Urinary bladder (tissue), 4 donors: ENCODE data around the gene LRCH3. TPM values are rescaled to one million over a fixed set of nuclear protein-coding genes. Genes with fewer than 3 reads are reported as not detected.

Experiments
- DNase-seq: peaks from one replicate; pipeline ENCODE4 v3.0.0-alpha.2; 2015; ENCODE audit errors: extremely low spot score
- H3K27ac ChIP-seq: one replicate; pipeline ENCODE4 v1.5.1; 2013; ENCODE audit warnings: low read depth, mild to moderate bottlenecking, moderate library complexity
- H3K36me3 ChIP-seq: one replicate; pipeline ENCODE4 v1.6.1; 2013; ENCODE audit warnings: mild to moderate bottlenecking, moderate library complexity; ENCODE audit not compliant: insufficient read depth
- H3K4me1 ChIP-seq: one replicate; pipeline ENCODE4 v1.6.1; 2013; ENCODE audit warnings: mild to moderate bottlenecking, moderate library complexity; ENCODE audit not compliant: insufficient read depth
- H3K4me3 ChIP-seq: one replicate; pipeline ENCODE4 v1.5.1; 2013; ENCODE audit warnings: low read depth, low read length
- WGBS: extraction: QIAGEN DNeasy Blood & Tissue Kit; methylation state at CpG from one replicate; pipeline ENCODE4 v1.1.7; 2013; 5-methylcytosine and 5-hydroxymethylcytosine counted together
- polyA plus RNA-seq: library from polyadenylated mRNA; stranded (reverse); fragments of 200-250 nt; gene quantifications from one replicate; pipeline ENCODE4 v1.2.3, GENCODE V29; 2013
- total RNA-seq: library from RNA; depleted of rRNA; stranded (reverse); fragments of >200 nt; gene quantifications from one replicate; pipeline ENCODE4 v1.2.3, GENCODE V29; 2014
- donor health status: healthy with polysubstance abuse.
- donor health status: healthy.

The LRCH3 gene
- total RNA-seq, result 138 TPM
- polyA plus RNA-seq, result 21.1 TPM

DNA sequence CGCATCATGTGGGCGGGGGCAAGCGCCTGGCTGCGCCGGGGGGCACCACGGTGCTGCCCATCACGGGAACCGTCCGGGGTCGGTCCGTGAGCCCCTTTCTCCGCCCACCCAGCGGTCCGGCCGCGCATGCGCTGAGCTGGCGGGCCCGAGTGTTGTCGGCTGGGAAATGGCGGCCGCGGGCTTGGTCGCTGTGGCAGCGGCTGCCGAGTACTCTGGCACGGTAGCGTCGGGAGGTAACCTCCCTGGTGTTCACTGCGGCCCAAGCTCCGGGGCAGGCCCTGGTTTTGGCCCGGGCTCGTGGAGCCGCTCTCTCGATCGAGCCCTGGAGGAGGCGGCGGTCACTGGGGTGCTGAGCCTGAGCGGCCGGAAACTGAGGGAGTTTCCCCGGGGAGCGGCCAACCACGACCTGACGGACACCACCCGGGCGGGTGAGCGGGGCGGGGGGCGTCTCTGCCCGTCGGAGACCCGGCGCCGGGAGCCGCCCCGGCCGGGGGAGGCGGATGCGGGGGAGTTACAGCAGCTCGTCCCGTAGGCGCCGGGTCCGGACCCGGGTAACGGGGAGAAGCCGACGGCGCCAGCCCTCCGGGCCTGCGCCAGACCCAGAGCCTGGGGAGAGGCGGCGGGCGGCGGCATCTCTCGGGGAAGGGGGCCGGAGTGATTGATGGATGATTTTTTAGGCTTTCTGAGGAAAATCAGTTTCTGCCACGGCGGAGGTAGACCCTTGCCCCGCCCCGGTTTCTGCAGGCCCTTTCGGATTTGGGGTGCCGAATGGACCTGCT, at the start of gene LRCH3:
TSS of gene LRCH3 (plus strand) at position 142 of the 779 bp plus-strand sequence. CDS start at position 167, 25 bp downstream.
- H3K4me1 ChIP-seq, result peaks cover 3% of the 10 kb centered on the region
- WGBS, result under 1% methylated on average over 83 of the region's 83 CpGs
- H3K4me3 ChIP-seq, result peak within 1 kb of the TSS; percentile 93
- peak; percentile 55 for DNase-seq
- no peaks in the 10 kb centered on the region for H3K36me3 ChIP-seq
- H3K27ac ChIP-seq, result peak within 1 kb of the TSS; percentile 100

- Histone ChIP-seq H3K27ac (no peak overlapping the region), H3K4me3 (no peak overlapping the region), H3K36me3 (no peaks in the 10 kb centered on the region), H3K4me1 (no peaks in the 10 kb centered on the region)
- WGBS, result 92% methylated on average over 3 of the region's 3 CpGs
- no peak for DNase-seq
Measured at GRCh38 chr3:197742787-197743186, 48.3 kb upstream of the LRCH3 start.

DNA sequence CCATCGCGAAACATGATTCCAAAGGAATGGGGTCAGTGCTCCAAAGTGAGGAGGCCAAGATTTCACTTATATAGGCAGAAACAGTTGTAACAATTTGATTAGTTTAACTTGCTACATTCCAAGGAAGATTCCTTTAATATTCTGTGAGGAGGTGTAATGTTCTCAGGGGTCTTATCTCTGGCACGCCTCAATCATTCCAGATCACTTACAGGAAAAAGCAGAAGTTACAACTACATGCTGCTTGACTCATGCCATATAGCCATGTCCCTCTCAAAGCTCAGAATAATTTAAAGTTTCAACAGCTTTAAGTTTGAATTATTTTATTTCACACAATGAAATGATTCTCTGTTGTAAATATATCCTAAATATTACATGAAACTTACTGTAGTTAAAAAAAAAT, 44.8 kb upstream of the LRCH3 start:
- Histone ChIP-seq H3K36me3 (no peaks in the 10 kb centered on the region), H3K4me3 (no peak overlapping the region), H3K4me1 (no peaks in the 10 kb centered on the region), H3K27ac (no peak overlapping the region)
- DNase-seq, result no peak
- 84% methylated on average over 3 of the region's 3 CpGs for WGBS

DNA sequence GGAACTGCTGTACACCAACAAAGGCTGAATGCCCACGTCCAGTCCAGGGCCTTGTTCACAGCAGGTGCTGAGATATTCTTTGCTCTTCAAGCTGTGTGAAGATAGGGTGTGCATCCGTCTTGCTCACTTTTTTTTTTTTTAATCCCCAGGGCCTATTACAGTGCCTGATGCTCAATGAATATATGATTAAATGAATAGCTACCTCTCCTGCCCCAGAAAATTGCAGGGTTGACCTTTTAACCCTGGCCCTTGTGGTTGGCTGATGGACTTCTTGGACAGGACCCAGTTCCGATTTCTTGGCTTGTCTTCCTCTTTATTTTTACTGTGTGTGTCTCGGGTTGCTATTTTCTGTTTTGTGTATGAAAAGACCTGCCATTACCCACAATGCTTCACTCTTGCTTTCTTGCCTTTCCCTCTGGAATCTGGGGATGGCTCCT, 44.2 kb upstream of the LRCH3 start:
- no peak overlapping the region for H3K27ac ChIP-seq
- WGBS, result 63% methylated on average over 4 of the region's 4 CpGs

GRCh38 chr3:197748597-197749314, 42.3 kb upstream of the LRCH3 start:
- no peaks in the 10 kb centered on the region for H3K4me1 ChIP-seq
- WGBS, result 24% methylated on average over 12 of the region's 12 CpGs
- peak overlapping the region; percentile 87 for H3K4me3 ChIP-seq
- DNase-seq, result no peak
- no peak overlapping the region for H3K27ac ChIP-seq
- no peaks in the 10 kb centered on the region for H3K36me3 ChIP-seq

More for the DNA sequence above, 44.2 kb upstream of the LRCH3 start:
- DNase-seq, result no peak
- Histone ChIP-seq H3K4me1 (no peaks in the 10 kb centered on the region), H3K4me3 (no peak overlapping the region), H3K36me3 (no peaks in the 10 kb centered on the region)

- DNase-seq, result no peak
- Histone ChIP-seq H3K4me1 (no peaks in the 10 kb centered on the region), H3K27ac (peak overlapping the region; percentile 72), H3K36me3 (no peaks in the 10 kb centered on the region), H3K4me3 (peak overlapping the region; percentile 87)
- WGBS, result under 1% methylated on average over 18 of the region's 18 CpGs
Measured at GRCh38 chr3:197749315-197749600, 41.8 kb upstream of the LRCH3 start.

GRCh38 chr3:197749601-197750395, 41.3 kb upstream of the LRCH3 start, which contains the start of gene FYTTD1:
FYTTD1 (plus strand) TSS chr3:197749883; CDS start chr3:197749972, 89 bp downstream.
- WGBS, result under 1% methylated on average over 103 of the region's 104 CpGs

DNA sequence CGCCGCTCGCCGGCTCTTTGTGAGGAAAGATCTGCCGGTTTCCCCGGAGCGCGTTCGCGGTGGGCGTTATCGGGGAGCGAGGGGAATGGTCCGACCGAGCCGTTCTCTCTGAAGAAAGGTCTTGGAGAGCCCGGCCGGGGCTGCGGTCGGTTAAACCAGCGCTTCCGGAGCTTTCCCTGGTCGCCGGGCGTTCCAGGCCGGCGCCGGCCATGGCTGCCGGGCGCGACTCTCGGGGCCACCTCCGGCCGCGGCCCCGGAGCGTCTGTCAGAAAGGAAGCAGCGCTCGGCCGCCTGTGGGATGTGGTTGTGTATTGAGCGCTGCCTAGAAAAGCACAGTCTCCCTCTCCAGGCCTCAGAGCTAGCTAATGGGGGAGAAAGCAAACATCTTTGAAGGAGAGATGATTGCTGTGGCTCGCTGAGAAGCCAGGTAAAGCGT, 40.6 kb upstream of the LRCH3 start:
- Histone ChIP-seq H3K4me1 (no peaks in the 10 kb centered on the region), H3K4me3 (peak overlapping the region; percentile 87), H3K27ac (peak overlapping the region; percentile 87), H3K36me3 (no peaks in the 10 kb centered on the region)
- DNase-seq, result no peak
- WGBS, result under 1% methylated on average over 43 of the region's 43 CpGs

More at GRCh38 chr3:197749601-197750395, 41.3 kb upstream of the LRCH3 start, which contains the start of gene FYTTD1:
- Histone ChIP-seq H3K4me1 (no peaks in the 10 kb centered on the region), H3K27ac (peak within 1 kb of the TSS; percentile 87), H3K36me3 (no peaks in the 10 kb centered on the region), H3K4me3 (peak within 1 kb of the TSS; percentile 87)
- peak; percentile 47 for DNase-seq

GRCh38 chr3:197750858-197751737, 40.0 kb upstream of the LRCH3 start:
- no peak for DNase-seq
- 4% methylated on average over 36 of the region's 36 CpGs for WGBS
- Histone ChIP-seq H3K27ac (peak overlapping the region; percentile 87), H3K36me3 (no peaks in the 10 kb centered on the region), H3K4me1 (no peaks in the 10 kb centered on the region), H3K4me3 (peak overlapping the region; percentile 87)

DNA sequence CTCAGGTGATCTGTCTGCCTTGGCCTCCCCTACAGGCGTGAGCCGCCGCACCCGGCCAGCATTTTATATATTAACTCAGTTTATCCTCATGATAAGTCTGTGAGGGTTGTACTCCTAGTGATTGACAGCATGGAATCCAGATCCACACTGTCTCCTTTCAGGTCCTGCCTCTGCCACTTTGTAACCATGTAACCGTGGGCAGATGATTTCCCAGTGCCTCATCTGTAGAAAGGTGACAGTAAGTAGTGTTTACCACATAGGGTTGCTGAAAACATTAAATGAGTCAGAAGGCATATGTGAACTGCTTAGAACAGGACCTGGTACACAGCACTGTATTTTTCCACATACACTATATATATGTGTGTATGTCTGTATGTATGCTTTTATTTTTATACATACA, 38.9 kb upstream of the LRCH3 start:
- no peak for DNase-seq
- WGBS, result 82% methylated on average over 5 of the region's 5 CpGs
- no peak overlapping the region for H3K27ac ChIP-seq
- no peak overlapping the region for H3K4me3 ChIP-seq
- no peaks in the 10 kb centered on the region for H3K36me3 ChIP-seq
- no peaks in the 10 kb centered on the region for H3K4me1 ChIP-seq

DNA sequence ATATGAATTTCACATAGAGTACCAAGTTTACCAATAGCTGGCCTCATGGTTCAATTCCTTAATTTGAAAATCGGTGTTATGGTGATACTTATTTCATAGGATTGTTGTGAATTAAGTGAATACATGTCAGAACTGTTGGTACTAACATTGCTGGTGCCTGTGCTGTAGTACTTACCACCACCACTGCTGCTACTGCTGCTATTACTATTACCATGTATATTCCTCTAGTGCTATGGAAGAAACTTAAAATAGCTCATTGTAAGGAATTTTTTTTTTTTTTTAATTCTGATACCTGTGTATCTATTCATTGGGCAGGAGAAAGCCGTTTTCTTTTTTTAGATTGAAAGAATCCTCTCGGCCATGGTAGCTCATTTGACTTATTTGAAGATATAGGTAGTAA, 37.8 kb upstream of the LRCH3 start:
- H3K4me1 ChIP-seq, result no peaks in the 10 kb centered on the region
- H3K4me3 ChIP-seq, result no peak overlapping the region
- no peaks in the 10 kb centered on the region for H3K36me3 ChIP-seq
- DNase-seq, result no peak
- H3K27ac ChIP-seq, result no peak overlapping the region
- 92% methylated on average over 3 of the region's 3 CpGs for WGBS

DNA sequence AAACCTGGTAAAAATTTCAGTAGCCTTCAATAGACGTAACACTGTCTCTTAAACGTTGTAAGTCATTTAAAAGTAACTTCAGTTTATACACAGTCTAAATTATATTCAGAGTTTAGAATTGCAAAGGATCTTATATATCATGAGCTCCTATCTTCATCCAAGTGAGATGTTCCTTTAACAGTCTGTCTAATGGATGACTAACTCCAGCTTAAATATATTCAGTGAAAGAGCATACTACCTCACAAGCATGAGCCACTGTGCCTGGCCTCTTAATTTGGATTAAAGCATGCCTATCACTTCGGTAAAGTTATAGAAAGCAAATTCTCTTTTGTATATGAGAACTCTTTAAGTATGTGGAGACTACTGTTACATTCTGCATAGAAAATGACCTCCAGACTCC, 34.4 kb upstream of the LRCH3 start:
- Histone ChIP-seq H3K4me1 (no peaks in the 10 kb centered on the region), H3K4me3 (no peak overlapping the region), H3K27ac (no peak overlapping the region), H3K36me3 (no peaks in the 10 kb centered on the region)
- DNase-seq, result no peak
- WGBS, result 76% methylated on average over 3 of the region's 3 CpGs

DNA sequence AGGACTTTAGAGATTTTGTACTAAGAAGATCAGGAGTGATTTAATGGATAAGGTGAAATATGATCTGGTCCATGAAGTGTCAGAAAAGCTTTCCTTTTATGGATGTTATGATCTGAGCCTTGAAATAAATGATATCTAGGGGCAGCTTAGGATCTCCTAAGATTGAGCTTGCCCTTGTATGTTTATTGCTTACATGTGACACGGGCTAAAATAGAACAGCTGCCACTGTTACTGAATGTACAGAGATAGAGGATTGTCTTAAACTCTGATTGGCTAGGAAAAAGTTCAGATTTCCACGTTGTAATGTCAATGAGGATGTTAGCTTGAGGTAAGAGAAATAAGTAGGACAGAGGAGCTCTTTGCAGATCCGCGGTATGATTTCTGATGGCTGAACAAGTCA, 32.5 kb upstream of the LRCH3 start:
- WGBS, result 86% methylated on average over 4 of the region's 4 CpGs
- no peaks in the 10 kb centered on the region for H3K36me3 ChIP-seq
- H3K27ac ChIP-seq, result no peak overlapping the region
- no peak overlapping the region for H3K4me3 ChIP-seq
- H3K4me1 ChIP-seq, result no peaks in the 10 kb centered on the region
- DNase-seq, result no peak
